H1 (cell line): ENCODE data around the gene COL28A1. TPM values are rescaled to one million over a fixed set of nuclear protein-coding genes. Genes with fewer than 3 reads are reported as not detected.

Experiments used
- CTCF ChIA-PET: fragments of 300-600 bp; sonication (Branson Sonifier 250); formaldehyde crosslinking; loops from one replicate; lab custom pipeline; 2021; ENCODE audit not compliant: partially characterized antibody; lab: Charles Lee
- POLR2A ChIA-PET: fragments of 300-600 bp; sonication (Branson Sonifier 250); formaldehyde crosslinking; loops from one replicate; lab custom pipeline; 2021; ENCODE audit warnings: inconsistent platforms; ENCODE audit not compliant: partially characterized antibody; lab: Charles Lee
- DNase-seq, 2 experiments: peaks; one replicate each; pipeline versions ENCODE4 v3.0.0 to v3.0.0-alpha.2; 2010 to 2022; ENCODE audit warnings: low spot score in 2 of 2, low read depth in 1 of 2, mixed read lengths in 1 of 2
- FAIRE-seq: peaks from 2 replicates; lab custom pipeline; 2011; peaks lifted over from hg19 to GRCh38; lab: Jason Lieb, UNC
- H2AFZ ChIP-seq: 2 replicates; pipeline ENCODE4 v1.8.1; 2012; ENCODE audit warnings: low read length, inconsistent platforms
- H2AK5ac ChIP-seq: 2 replicates; pipeline ENCODE4 v1.6.1; 2013; ENCODE audit warnings: low read depth, low read length
- H2BK120ac ChIP-seq: replicated peaks from 2 replicates; pipeline ENCODE3; 2013; ENCODE audit warnings: low read depth, low read length, inconsistent platforms
- H2BK12ac ChIP-seq: 2 replicates; pipeline ENCODE4 v1.6.1; 2013; ENCODE audit warnings: low read depth, low read length
- H2BK15ac ChIP-seq: 2 replicates; pipeline ENCODE4 v1.6.1; 2013; ENCODE audit warnings: low read length
- H2BK20ac ChIP-seq: 2 replicates; pipeline ENCODE4 v1.6.1; 2013; ENCODE audit warnings: low read length
- H2BK5ac ChIP-seq: 2 replicates; pipeline ENCODE4 v1.6.1; 2013; ENCODE audit warnings: low read depth, low read length
- H3K14ac ChIP-seq: 2 replicates; pipeline ENCODE4 v1.6.1; 2013; ENCODE audit warnings: inconsistent platforms; ENCODE audit not compliant: insufficient read length
- H3K18ac ChIP-seq: 2 replicates; pipeline ENCODE4 v1.6.1; 2013; ENCODE audit warnings: low read length; ENCODE audit errors: extremely low read depth
- H3K23ac ChIP-seq: 2 replicates; pipeline ENCODE4 v1.6.1; 2013; ENCODE audit warnings: inconsistent platforms; ENCODE audit not compliant: insufficient read length
- H3K23me2 ChIP-seq: 2 replicates; pipeline ENCODE4 v1.6.1; 2013; ENCODE audit warnings: low read depth, low read length
- H3K27ac ChIP-seq: 2 replicates; pipeline ENCODE4 v1.6.1; 2011; ENCODE audit warnings: low read depth, low read length, inconsistent platforms
- H3K27me3 ChIP-seq, 4 experiments: replicated peaks in 1 of 4; 1 replicate in 1 of 4; 2 replicates in 3 of 4; pipeline versions ENCODE4 v1.6.1 to v1.8.1; 2011 to 2013; ENCODE audit warnings: low read length in 3 of 4, mild to moderate bottlenecking in 3 of 4, inconsistent platforms in 2 of 4, mixed read lengths in 2 of 4, moderate library complexity in 1 of 4; ENCODE audit not compliant: control insufficient read depth in 3 of 4, insufficient read depth in 3 of 4; ENCODE audit errors: extremely low read depth in 1 of 4
- H3K36me3 ChIP-seq, 4 experiments: 2 replicates each; pipeline versions ENCODE4 v1.6.1 to v1.8.1; 2011 to 2013; ENCODE audit warnings: mild to moderate bottlenecking in 4 of 4, low read length in 3 of 4, moderate library complexity in 2 of 4, control low read depth in 1 of 4, inconsistent platforms in 1 of 4; ENCODE audit not compliant: insufficient read depth in 4 of 4, control insufficient read depth in 2 of 4
- H3K4ac ChIP-seq: replicated peaks from 2 replicates; pipeline ENCODE3; 2013; ENCODE audit warnings: low read length, low read depth, mixed read lengths, inconsistent platforms; ENCODE audit not compliant: insufficient read length
- H3K4me1 ChIP-seq, 4 experiments: replicated peaks in 1 of 4; 1 replicate in 1 of 4; 2 replicates in 3 of 4; pipeline versions ENCODE4 v1.6.1 to v1.8.1; 2011 to 2013; ENCODE audit warnings: low read length in 3 of 4, inconsistent platforms in 2 of 4, mixed read lengths in 1 of 4; ENCODE audit not compliant: insufficient read depth in 4 of 4, control insufficient read depth in 3 of 4
- H3K4me2 ChIP-seq, 2 experiments: 2 replicates each; pipeline versions ENCODE4 v1.6.1 to v1.8.1; 2011 to 2013; ENCODE audit warnings: low read depth in 2 of 2, low read length in 2 of 2, control low read depth in 1 of 2, inconsistent platforms in 1 of 2, mild to moderate bottlenecking in 1 of 2; ENCODE audit not compliant: insufficient read depth in 1 of 2
- H3K4me3 ChIP-seq, 4 experiments: fragments of 200-600, 300-600 bp in 1 of 4; sonication (generic), shearing (Covaris generic), sonication (Bioruptor Twin) in 1 of 4; 2 replicates each; pipeline versions ENCODE4 v1.5.1 to v1.8.1; 2011 to 2016; ENCODE audit warnings: low read length in 4 of 4, low read depth in 3 of 4, control low read depth in 2 of 4, inconsistent platforms in 2 of 4, mild to moderate bottlenecking in 2 of 4, mixed read lengths in 1 of 4, moderate library complexity in 1 of 4; ENCODE audit not compliant: insufficient read depth in 2 of 4; ENCODE audit errors: extremely low read depth in 1 of 4
- H3K56ac ChIP-seq: replicated peaks from 2 replicates; pipeline ENCODE3; 2013; ENCODE audit warnings: low read depth, mild to moderate bottlenecking, mixed read lengths, low read length, inconsistent platforms; ENCODE audit not compliant: insufficient read length
- H3K79me1 ChIP-seq: 2 replicates; pipeline ENCODE4 v1.6.1; 2013; ENCODE audit warnings: low read depth, low read length, control low read depth
- H3K79me2 ChIP-seq, 2 experiments: 2 replicates each; pipeline versions ENCODE4 v1.6.1 to v1.8.1; 2012 to 2013; ENCODE audit warnings: low read length in 2 of 2, mild to moderate bottlenecking in 2 of 2, inconsistent platforms in 1 of 2; ENCODE audit not compliant: insufficient read depth in 2 of 2, control insufficient read depth in 1 of 2
- H3K9ac ChIP-seq, 4 experiments: replicated peaks in 1 of 4; 1 replicate in 1 of 4; 2 replicates in 3 of 4; pipeline versions ENCODE4 v1.6.1 to v1.8.1; 2011 to 2013; ENCODE audit warnings: low read depth in 3 of 4, low read length in 3 of 4, control low read depth in 2 of 4, mild to moderate bottlenecking in 2 of 4, moderate library complexity in 2 of 4, inconsistent platforms in 1 of 4; ENCODE audit errors: extremely low read depth in 1 of 4
- H3K9me3 ChIP-seq, 2 experiments: 2 replicates each; pipeline versions ENCODE4 v1.6.1 to v1.8.1; 2012 to 2013; ENCODE audit warnings: mild to moderate bottlenecking in 2 of 2, moderate library complexity in 2 of 2, control low read depth in 1 of 2, inconsistent platforms in 1 of 2, low read depth in 1 of 2, low read length in 1 of 2, mixed read lengths in 1 of 2; ENCODE audit not compliant: insufficient read depth in 2 of 2
- H4K20me1 ChIP-seq, 2 experiments: replicated peaks in 1 of 2; 2 replicates each; pipeline versions ENCODE3 to v1.8.1; 2011 to 2013; ENCODE audit warnings: inconsistent platforms in 2 of 2, low read length in 2 of 2, mild to moderate bottlenecking in 1 of 2; ENCODE audit not compliant: insufficient read depth in 2 of 2, control insufficient read depth in 1 of 2
- H4K5ac ChIP-seq: 2 replicates; pipeline ENCODE4 v1.6.1; 2013; ENCODE audit warnings: low read length, low read depth, mixed read lengths, inconsistent platforms; ENCODE audit not compliant: insufficient read length
- H4K8ac ChIP-seq: 2 replicates; pipeline ENCODE4 v1.8.0; 2013; ENCODE audit warnings: mild to moderate bottlenecking, moderate library complexity, low read length, inconsistent platforms; ENCODE audit not compliant: insufficient read depth; ENCODE audit errors: extremely low read depth
- H4K91ac ChIP-seq: replicated peaks from 2 replicates; pipeline ENCODE3; 2013; ENCODE audit warnings: low read length, mixed read lengths, inconsistent platforms; ENCODE audit not compliant: insufficient read length
- EZH2 ChIP-seq: fragments of 200-600 bp; sonication (generic); IDR thresholded peaks from 2 replicates; pipeline ENCODE4 v1.7.1; 2012; ENCODE audit warnings: low read depth, mild to moderate bottlenecking, moderate library complexity, low read length, inconsistent platforms; ENCODE audit not compliant: severe bottlenecking
- polyA plus RNA-seq, 7 experiments: library from polyadenylated mRNA; depleted of rRNA in 3 of 7; stranded (reverse) in 5 of 7; unstranded in 2 of 7; fragments of >200 nt in 5 of 7; fragments of 200-250 nt in 2 of 7; gene quantifications; 1 replicate in 5 of 7; 2 replicates in 1 of 7; 4 replicates in 1 of 7; pipeline versions ENCODE4 v1.2.1 to v1.2.3, GENCODE V29; 2011 to 2013; ENCODE audit warnings: missing spikeins in 2 of 7, mixed read lengths in 2 of 7
- total RNA-seq: library from RNA; stranded (reverse); fragmentation: NEBNext Ultra II Directional; extraction: Animal tissue kit (Norgen Biotek cat#: 25700); gene quantifications from 2 replicates; pipeline ENCODE4 v1.2.1, GENCODE V29; 2021

Gene COL28A1
- total and polyA plus RNA-seq, 2 of the 8 experiments (the other 6 are each of a cell fraction or from before 2014, with no cell fraction given), result 0.22 to 0.38 TPM

- Histone ChIP-seq H2BK15ac (no peak overlapping the region), H3K4ac (no peak overlapping the region), H3K23ac (no peak overlapping the region), H4K91ac (no peak overlapping the region), H3K27ac (no peak overlapping the region), H3K4me2 (no peak overlapping the region), H3K79me2 (no peaks in the 10 kb centered on the region), H4K8ac (no peak overlapping the region), H3K79me1 (no peaks in the 10 kb centered on the region), H3K27me3 (no peaks in the 10 kb centered on the region), H3K9ac (no peak overlapping the region), H4K20me1 (no peaks in the 10 kb centered on the region), H2BK20ac (no peak overlapping the region), H3K14ac (no peak overlapping the region), H3K36me3 (no peaks in the 10 kb centered on the region; a peak in 1 of 8 replicates), H3K23me2 (no peaks in the 10 kb centered on the region), H2BK5ac (no peak overlapping the region), H4K5ac (no peak overlapping the region), H2BK12ac (no peak overlapping the region), H2AFZ (no peak overlapping the region), H3K4me1 (no peaks in the 10 kb centered on the region), H3K56ac (no peak overlapping the region), H3K18ac (no peak overlapping the region), H3K4me3 (no peak overlapping the region), H2BK120ac (no peak overlapping the region), H3K9me3 (peaks cover 0 to 4% of the 10 kb centered on the region in 2 experiments; a peak in 2 of 4 replicates), H2AK5ac (no peak overlapping the region)
- CTCF ChIA-PET, result no interaction called here
- DNase-seq (no peak), FAIRE-seq (no peak)
- TF ChIP-seq EZH2, result no peak
- POLR2A ChIA-PET, result no interaction called here
Measured at GRCh38 chr7:7446616-7447015, 89.1 kb downstream of the COL28A1 start.
